SK-N-SH (cell line): ENCODE data around the gene LPGAT1. TPM values are rescaled to one million over a fixed set of nuclear protein-coding genes. Genes with fewer than 3 reads are reported as not detected.

ENCODE experiments used
- CTCF ChIA-PET: fragments of 300-600, 350-600 bp; formaldehyde crosslinking; extraction: SDS; loops from one replicate; lab custom pipeline; 2021; lab: Yijun Ruan, JAX
- POLR2A ChIA-PET: fragments of 350-600 bp; sonication (Branson Sonifier 250); formaldehyde crosslinking; extraction: SDS; loops from one replicate; lab custom pipeline; 2020; ENCODE audit warnings: antibody characterized with exemption, inconsistent platforms; lab: Yijun Ruan, JAX
- DNase-seq: peaks from one replicate; pipeline ENCODE4 v3.0.0; 2012
- H2AFZ ChIP-seq: fragments of 200-600 bp; sonication (generic); 2 replicates; pipeline ENCODE4 v1.8.1; 2016; ENCODE audit warnings: antibody characterized with exemption, mild to moderate bottlenecking, low read depth
- H3F3A ChIP-seq: fragments of 200-600 bp; sonication (generic); replicated peaks from 2 replicates; pipeline ENCODE3; 2016; ENCODE audit warnings: antibody characterized with exemption, mild to moderate bottlenecking; ENCODE audit not compliant: insufficient read depth
- H3K27ac ChIP-seq, 2 experiments: fragments of 200-500 bp in 1 of 2; fragments of 200-600 bp in 1 of 2; sonication (Bioruptor generic) in 1 of 2; sonication (generic), shearing (Covaris generic) in 1 of 2; 2 replicates each; pipeline versions ENCODE4 v1.5.1 to v1.6.1; 2014 to 2016; ENCODE audit warnings: low read depth in 2 of 2, inconsistent platforms in 1 of 2, low read length in 1 of 2, mild to moderate bottlenecking in 1 of 2, mixed read lengths in 1 of 2
- H3K27me3 ChIP-seq: fragments of 200-600 bp; sonication (generic), shearing (Covaris generic); 2 replicates; pipeline ENCODE4 v1.6.1; 2016; ENCODE audit warnings: mixed run types; ENCODE audit not compliant: insufficient read depth
- H3K36me3 ChIP-seq, 2 experiments: fragments of 200-500 bp in 1 of 2; fragments of 200-600 bp in 1 of 2; sonication (Bioruptor generic) in 1 of 2; sonication (generic) in 1 of 2; replicated peaks in 1 of 2; 2 replicates each; pipeline versions ENCODE3 to v1.5.1; 2014 to 2016; ENCODE audit warnings: low read length in 1 of 2, mild to moderate bottlenecking in 1 of 2; ENCODE audit not compliant: insufficient read depth in 2 of 2, control insufficient read depth in 1 of 2
- H3K4me1 ChIP-seq, 2 experiments: fragments of 200-500 bp in 1 of 2; fragments of 200-600 bp in 1 of 2; sonication (Bioruptor generic) in 1 of 2; sonication (generic), shearing (Covaris generic) in 1 of 2; 2 replicates each; pipeline versions ENCODE4 v1.5.1 to v1.6.1; 2014 to 2016; ENCODE audit warnings: low read depth in 1 of 2, low read length in 1 of 2, mixed run types in 1 of 2; ENCODE audit not compliant: insufficient read depth in 2 of 2, control insufficient read depth in 1 of 2
- H3K4me2 ChIP-seq: fragments of 200-600 bp; sonication (generic), shearing (Covaris generic); 2 replicates; pipeline ENCODE4 v1.6.1; 2017; ENCODE audit warnings: mixed run types
- H3K4me3 ChIP-seq, 2 experiments: fragments of 200-500 bp in 1 of 2; fragments of 200-600 bp in 1 of 2; sonication (Bioruptor generic) in 1 of 2; sonication (generic), shearing (Covaris generic) in 1 of 2; 2 replicates each; pipeline versions ENCODE4 v1.5.1 to v1.8.1; 2014 to 2016; ENCODE audit warnings: low read depth in 2 of 2, inconsistent platforms in 1 of 2, low read length in 1 of 2, mild to moderate bottlenecking in 1 of 2, mixed read lengths in 1 of 2, moderate library complexity in 1 of 2
- H3K79me2 ChIP-seq: fragments of 200-600 bp; sonication (generic); 2 replicates; pipeline ENCODE4 v1.8.1; 2017; ENCODE audit warnings: mild to moderate bottlenecking; ENCODE audit not compliant: insufficient read depth
- H3K9ac ChIP-seq: fragments of 200-600 bp; sonication (generic); 2 replicates; pipeline ENCODE4 v1.6.1; 2017; ENCODE audit warnings: mixed run types
- H3K9me2 ChIP-seq: fragments of 200-600 bp; sonication (generic); 2 replicates; pipeline ENCODE4 v1.6.1; 2017; ENCODE audit warnings: mixed run types
- H3K9me3 ChIP-seq: fragments of 200-600 bp; sonication (generic); 2 replicates; pipeline ENCODE4 v1.6.1; 2017; ENCODE audit warnings: mixed run types, mild to moderate bottlenecking, moderate library complexity
- H4K20me1 ChIP-seq: fragments of 200-600 bp; sonication (generic); 2 replicates; pipeline ENCODE4 v1.6.1; 2017; ENCODE audit warnings: mild to moderate bottlenecking, mixed run types; ENCODE audit not compliant: insufficient read depth
- CHD2 ChIP-seq: fragments of 150-350 bp; IDR thresholded peaks from 2 replicates; pipeline ENCODE4 v1.6.1; 2018; ENCODE audit warnings: low read length; ENCODE audit not compliant: partially characterized antibody
- ELF1 ChIP-seq: IDR thresholded peaks from 2 replicates; pipeline ENCODE4 v1.4.0; 2012
- EP300 ChIP-seq, 2 experiments: IDR thresholded peaks; 2 replicates each; pipeline versions ENCODE4 v1.4.0 to v1.6.1; 2012; ENCODE audit warnings: borderline replicate concordance in 1 of 2, low read depth in 1 of 2, low read length in 1 of 2
- EZH2phosphoT487 ChIP-seq: fragments of 200-600 bp; sonication (generic); IDR thresholded peaks from 2 replicates; pipeline ENCODE4 v1.6.1; 2017; ENCODE audit warnings: low read depth, mixed run types, mild to moderate bottlenecking, antibody characterized with exemption, moderate library complexity, borderline replicate concordance
- FOSL2 ChIP-seq: IDR thresholded peaks from 2 replicates; pipeline ENCODE4 v1.4.0; 2012; ENCODE audit warnings: low read depth, mild to moderate bottlenecking, moderate library complexity, borderline replicate concordance
- FOXJ3 ChIP-seq: sonication (generic); formaldehyde crosslinking; IDR thresholded peaks from 2 replicates; pipeline ENCODE4 v1.5.1; 2020; ENCODE audit warnings: mild to moderate bottlenecking, missing genetic modification reagents
- FOXM1 ChIP-seq: IDR thresholded peaks from 2 replicates; pipeline ENCODE4 v1.4.0; 2012; ENCODE audit warnings: low read depth, mild to moderate bottlenecking
- GABPA ChIP-seq: IDR thresholded peaks from 2 replicates; pipeline ENCODE4 v1.4.0; 2012; ENCODE audit warnings: low read depth, mild to moderate bottlenecking
- JUND ChIP-seq: IDR thresholded peaks from 2 replicates; pipeline ENCODE4 v1.4.0; 2012
- MXI1 ChIP-seq: IDR thresholded peaks from 2 replicates; pipeline ENCODE4 v1.6.1; 2012; ENCODE audit warnings: mild to moderate bottlenecking, low read depth, low read length, improper control_type of control experiment
- NFIC ChIP-seq: IDR thresholded peaks from 2 replicates; pipeline ENCODE4 v1.4.0; 2012; ENCODE audit warnings: borderline replicate concordance
- NRF1 ChIP-seq: IDR thresholded peaks from 2 replicates; pipeline ENCODE4 v1.6.1; 2012; ENCODE audit warnings: low read depth, mild to moderate bottlenecking, low read length
- RAD21 ChIP-seq: IDR thresholded peaks from 2 replicates; pipeline ENCODE4 v1.6.1; 2012; ENCODE audit warnings: mild to moderate bottlenecking, low read length
- RFX5 ChIP-seq: IDR thresholded peaks from 2 replicates; pipeline ENCODE4 v1.6.1; 2012; ENCODE audit warnings: mild to moderate bottlenecking, improper control_type of control experiment, low read length
- SIN3A ChIP-seq: IDR thresholded peaks from 2 replicates; pipeline ENCODE4 v1.6.1; 2012; ENCODE audit warnings: low read depth, mild to moderate bottlenecking, low read length, moderate library complexity, borderline replicate concordance
- TAF1 ChIP-seq: IDR thresholded peaks from 2 replicates; pipeline ENCODE4 v1.6.1; 2012; ENCODE audit warnings: low read depth, mild to moderate bottlenecking, low read length, moderate library complexity, borderline replicate concordance
- TCF12 ChIP-seq: IDR thresholded peaks from 2 replicates; pipeline ENCODE4 v1.4.0; 2012
- YY1 ChIP-seq: IDR thresholded peaks from 2 replicates; pipeline ENCODE4 v1.4.0; 2012; ENCODE audit warnings: low read depth, mild to moderate bottlenecking
- WGBS: methylation state at CpG from one replicate; pipeline ENCODE4 v1.1.6; 2017; ENCODE audit warnings: low lambda C conversion rate; 5-methylcytosine and 5-hydroxymethylcytosine counted together
- polyA plus RNA-seq, 3 experiments: library from polyadenylated mRNA; depleted of rRNA; stranded (reverse); fragments of >200 nt; gene quantifications; 2 replicates each; pipeline ENCODE4 v1.2.3, GENCODE V29; 2012
- TF ChIP-seq, protein P1 (sequence below): IDR thresholded peaks from 2 replicates; pipeline ENCODE4; 2012
- TF ChIP-seq, protein P2 (sequence below): IDR thresholded peaks from 2 replicates; pipeline ENCODE4 v1.6.1; 2012; ENCODE audit warnings: mild to moderate bottlenecking, low read depth, low read length, moderate library complexity
- TF ChIP-seq, protein P3 (sequence below): IDR thresholded peaks from 2 replicates; pipeline ENCODE4 v1.4.0; 2012; ENCODE audit warnings: low read depth, borderline replicate concordance

Gene LPGAT1
- polyA plus RNA-seq, 1 of the 3 experiments (the other 2 are of a cell fraction): 4.8 TPM

DNA sequence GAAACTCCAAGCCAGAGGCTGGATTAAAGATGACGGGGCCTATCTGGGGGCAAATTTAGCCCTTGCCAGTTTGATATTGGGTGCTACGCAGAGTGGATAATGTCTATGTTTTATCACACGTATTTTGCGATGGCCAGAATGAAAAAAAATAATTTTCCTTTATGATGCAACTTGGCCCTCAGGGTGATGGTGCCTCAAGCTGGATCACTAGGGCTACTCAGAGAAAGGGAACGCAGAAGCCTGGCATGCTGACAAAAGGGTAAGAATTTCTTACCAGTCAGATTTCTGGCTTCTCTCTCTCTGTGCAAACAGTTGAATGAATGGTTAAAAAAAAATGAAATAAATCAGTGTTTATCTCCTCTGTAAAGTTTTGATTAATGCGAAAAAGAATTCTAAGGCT lies 122.6 kb downstream of the LPGAT1 start:
- Histone ChIP-seq H3K36me3 (no peaks in the 10 kb centered on the region), H3K79me2 (no peaks in the 10 kb centered on the region), H3K27ac (no peak overlapping the region), H3K9ac (no peak overlapping the region), H2AFZ (no peak overlapping the region), H4K20me1 (no peaks in the 10 kb centered on the region), H3K9me3 (no peaks in the 10 kb centered on the region), H3K4me1 (peaks cover 0 to 12% of the 10 kb centered on the region in 2 experiments; a peak in 1 of 4 replicates), H3K4me2 (no peak overlapping the region), H3K27me3 (no peaks in the 10 kb centered on the region), H3K4me3 (no peak overlapping the region), H3K9me2 (no peaks in the 10 kb centered on the region), H3F3A (no peaks in the 10 kb centered on the region)
- WGBS: 90% methylated on average over 6 of the region's 6 CpGs
- no peak for TF ChIP-seq TAF1
- TF ChIP-seq ELF1: no peak
- TF ChIP-seq, protein P1, sequence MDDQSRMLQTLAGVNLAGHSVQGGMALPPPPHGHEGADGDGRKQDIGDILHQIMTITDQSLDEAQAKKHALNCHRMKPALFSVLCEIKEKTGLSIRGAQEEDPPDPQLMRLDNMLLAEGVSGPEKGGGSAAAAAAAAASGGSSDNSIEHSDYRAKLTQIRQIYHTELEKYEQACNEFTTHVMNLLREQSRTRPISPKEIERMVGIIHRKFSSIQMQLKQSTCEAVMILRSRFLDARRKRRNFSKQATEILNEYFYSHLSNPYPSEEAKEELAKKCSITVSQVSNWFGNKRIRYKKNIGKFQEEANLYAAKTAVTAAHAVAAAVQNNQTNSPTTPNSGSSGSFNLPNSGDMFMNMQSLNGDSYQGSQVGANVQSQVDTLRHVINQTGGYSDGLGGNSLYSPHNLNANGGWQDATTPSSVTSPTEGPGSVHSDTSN: no peak
- no peak for TF ChIP-seq GABPA
- no peak for TF ChIP-seq TCF12
- TF ChIP-seq EZH2phosphoT487: no peak
- TF ChIP-seq MXI1: no peak
- no peak for TF ChIP-seq SIN3A
- no peak for TF ChIP-seq RFX5
- TF ChIP-seq, protein P2, sequence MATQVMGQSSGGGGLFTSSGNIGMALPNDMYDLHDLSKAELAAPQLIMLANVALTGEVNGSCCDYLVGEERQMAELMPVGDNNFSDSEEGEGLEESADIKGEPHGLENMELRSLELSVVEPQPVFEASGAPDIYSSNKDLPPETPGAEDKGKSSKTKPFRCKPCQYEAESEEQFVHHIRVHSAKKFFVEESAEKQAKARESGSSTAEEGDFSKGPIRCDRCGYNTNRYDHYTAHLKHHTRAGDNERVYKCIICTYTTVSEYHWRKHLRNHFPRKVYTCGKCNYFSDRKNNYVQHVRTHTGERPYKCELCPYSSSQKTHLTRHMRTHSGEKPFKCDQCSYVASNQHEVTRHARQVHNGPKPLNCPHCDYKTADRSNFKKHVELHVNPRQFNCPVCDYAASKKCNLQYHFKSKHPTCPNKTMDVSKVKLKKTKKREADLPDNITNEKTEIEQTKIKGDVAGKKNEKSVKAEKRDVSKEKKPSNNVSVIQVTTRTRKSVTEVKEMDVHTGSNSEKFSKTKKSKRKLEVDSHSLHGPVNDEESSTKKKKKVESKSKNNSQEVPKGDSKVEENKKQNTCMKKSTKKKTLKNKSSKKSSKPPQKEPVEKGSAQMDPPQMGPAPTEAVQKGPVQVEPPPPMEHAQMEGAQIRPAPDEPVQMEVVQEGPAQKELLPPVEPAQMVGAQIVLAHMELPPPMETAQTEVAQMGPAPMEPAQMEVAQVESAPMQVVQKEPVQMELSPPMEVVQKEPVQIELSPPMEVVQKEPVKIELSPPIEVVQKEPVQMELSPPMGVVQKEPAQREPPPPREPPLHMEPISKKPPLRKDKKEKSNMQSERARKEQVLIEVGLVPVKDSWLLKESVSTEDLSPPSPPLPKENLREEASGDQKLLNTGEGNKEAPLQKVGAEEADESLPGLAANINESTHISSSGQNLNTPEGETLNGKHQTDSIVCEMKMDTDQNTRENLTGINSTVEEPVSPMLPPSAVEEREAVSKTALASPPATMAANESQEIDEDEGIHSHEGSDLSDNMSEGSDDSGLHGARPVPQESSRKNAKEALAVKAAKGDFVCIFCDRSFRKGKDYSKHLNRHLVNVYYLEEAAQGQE: no peak
- no peak for TF ChIP-seq FOXM1
- TF ChIP-seq NRF1: no peak
- no peak for TF ChIP-seq RAD21
- DNase-seq: no peak
- POLR2A ChIA-PET: no interaction called here
- CTCF ChIA-PET: interaction anchor here (1.6 to 3.1 kb wide), 2 partner anchors 9 to 327 kb away, joined by 6 to 21 read pairs; partner anchors contain the start of genes DTL and INTS7

DNA sequence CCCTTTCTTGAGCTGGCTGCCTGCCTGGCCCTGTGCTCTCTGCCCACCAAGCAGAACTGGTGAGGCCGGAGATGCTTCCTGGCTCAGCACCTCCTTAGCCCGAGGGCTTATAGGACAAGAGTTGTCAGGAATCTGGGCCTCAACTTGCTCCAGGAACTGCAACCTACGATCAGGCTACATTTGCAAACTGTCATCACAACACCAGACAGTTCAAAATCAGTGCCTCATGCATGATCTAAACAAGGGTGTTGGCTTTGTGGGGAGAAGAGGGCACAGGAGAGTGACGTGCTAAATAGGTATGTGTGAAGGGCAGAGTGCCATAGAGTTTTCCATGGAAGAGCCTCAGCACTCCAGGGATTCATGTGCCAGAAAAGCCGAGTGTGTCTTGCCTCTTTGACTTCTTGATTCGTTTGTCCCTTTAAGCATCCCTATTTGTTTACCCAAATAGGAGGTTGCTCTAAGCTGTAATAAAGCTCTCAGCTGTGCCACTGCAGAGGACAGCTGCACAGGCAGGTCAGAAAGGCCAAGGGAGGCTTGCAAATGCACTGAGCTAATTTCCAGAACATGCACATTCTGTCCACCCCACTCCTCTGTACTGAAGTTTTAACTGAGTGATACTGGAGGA lies 125.0 kb downstream of the LPGAT1 start:
- DNase-seq: no peak
- H3K36me3 ChIP-seq: no peaks in the 10 kb centered on the region
- H4K20me1 ChIP-seq: no peaks in the 10 kb centered on the region
- H3K27ac ChIP-seq: no peak overlapping the region
- no peaks in the 10 kb centered on the region for H3K79me2 ChIP-seq
- no peaks in the 10 kb centered on the region for H3F3A ChIP-seq
- POLR2A ChIA-PET: no interaction called here
- no peaks in the 10 kb centered on the region for H3K9me3 ChIP-seq
- H3K9me2 ChIP-seq: no peaks in the 10 kb centered on the region
- WGBS: 62% methylated on average over 6 of the region's 6 CpGs
- no peak overlapping the region for H2AFZ ChIP-seq
- peaks cover 0 to 12% of the 10 kb centered on the region in 2 experiments; a peak in 1 of 4 replicates for H3K4me1 ChIP-seq
- no peaks in the 10 kb centered on the region for H3K27me3 ChIP-seq
- H3K4me2 ChIP-seq: no peak overlapping the region
- CTCF ChIA-PET: interaction anchor here (1.4 to 4.3 kb wide), 2 partner anchors 15 to 25 kb away, joined by 3 to 19 read pairs; no protein-coding TSS in a partner anchor
- H3K4me3 ChIP-seq: no peak overlapping the region
- no peak overlapping the region for H3K9ac ChIP-seq
- no peak for TF ChIP-seq TCF12
- TF ChIP-seq RAD21: no peak
- no peak for TF ChIP-seq YY1
- TF ChIP-seq FOXJ3 (CRISPR knock-in tag): no peak
- TF ChIP-seq FOXM1: no peak
- TF ChIP-seq, protein P3, sequence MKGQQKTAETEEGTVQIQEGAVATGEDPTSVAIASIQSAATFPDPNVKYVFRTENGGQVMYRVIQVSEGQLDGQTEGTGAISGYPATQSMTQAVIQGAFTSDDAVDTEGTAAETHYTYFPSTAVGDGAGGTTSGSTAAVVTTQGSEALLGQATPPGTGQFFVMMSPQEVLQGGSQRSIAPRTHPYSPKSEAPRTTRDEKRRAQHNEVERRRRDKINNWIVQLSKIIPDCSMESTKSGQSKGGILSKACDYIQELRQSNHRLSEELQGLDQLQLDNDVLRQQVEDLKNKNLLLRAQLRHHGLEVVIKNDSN: no peak
- TF ChIP-seq TAF1: no peak
- no peak for TF ChIP-seq JUND
- TF ChIP-seq EP300 (IDR thresholded peaks at IDR 0.05; ENCODE audit: borderline replicate concordance in 1 of 2, low read depth in 1 of 2, low read length in 1 of 2): no peak
- no peak for TF ChIP-seq NRF1
- no peak for TF ChIP-seq CHD2
- no peak for TF ChIP-seq ELF1
- TF ChIP-seq FOSL2: no peak
- TF ChIP-seq EZH2phosphoT487: no peak
- no peak for TF ChIP-seq NFIC
- no peak for TF ChIP-seq RFX5
